Measurements from ENCODE around the gene RARB.

Gene RARB

DNA sequence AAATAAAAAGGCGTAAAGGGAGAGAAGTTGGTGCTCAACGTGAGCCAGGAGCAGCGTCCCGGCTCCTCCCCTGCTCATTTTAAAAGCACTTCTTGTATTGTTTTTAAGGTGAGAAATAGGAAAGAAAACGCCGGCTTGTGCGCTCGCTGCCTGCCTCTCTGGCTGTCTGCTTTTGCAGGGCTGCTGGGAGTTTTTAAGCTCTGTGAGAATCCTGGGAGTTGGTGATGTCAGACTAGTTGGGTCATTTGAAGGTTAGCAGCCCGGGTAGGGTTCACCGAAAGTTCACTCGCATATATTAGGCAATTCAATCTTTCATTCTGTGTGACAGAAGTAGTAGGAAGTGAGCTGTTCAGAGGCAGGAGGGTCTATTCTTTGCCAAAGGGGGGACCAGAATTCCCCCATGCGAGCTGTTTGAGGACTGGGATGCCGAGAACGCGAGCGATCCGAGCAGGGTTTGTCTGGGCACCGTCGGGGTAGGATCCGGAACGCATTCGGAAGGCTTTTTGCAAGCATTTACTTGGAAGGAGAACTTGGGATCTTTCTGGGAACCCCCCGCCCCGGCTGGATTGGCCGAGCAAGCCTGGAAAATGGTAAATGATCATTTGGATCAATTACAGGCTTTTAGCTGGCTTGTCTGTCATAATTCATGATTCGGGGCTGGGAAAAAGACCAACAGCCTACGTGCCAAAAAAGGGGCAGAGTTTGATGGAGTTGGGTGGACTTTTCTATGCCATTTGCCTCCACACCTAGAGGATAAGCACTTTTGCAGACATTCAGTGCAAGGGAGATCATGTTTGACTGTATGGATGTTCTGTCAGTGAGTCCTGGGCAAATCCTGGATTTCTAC lies at the start of gene RARB:
TSS of gene RARB (plus strand) at position 322 of the 847 bp plus-strand sequence. CDS start at position 791, 469 bp downstream.
- DNase-seq (ENCODE audit: low read depth), result peak; percentile 97
- peak within 1 kb of the TSS; percentile 100 for H3K4me3 ChIP-seq (ENCODE audit: low read length)
- TF ChIP-seq, protein P1, sequence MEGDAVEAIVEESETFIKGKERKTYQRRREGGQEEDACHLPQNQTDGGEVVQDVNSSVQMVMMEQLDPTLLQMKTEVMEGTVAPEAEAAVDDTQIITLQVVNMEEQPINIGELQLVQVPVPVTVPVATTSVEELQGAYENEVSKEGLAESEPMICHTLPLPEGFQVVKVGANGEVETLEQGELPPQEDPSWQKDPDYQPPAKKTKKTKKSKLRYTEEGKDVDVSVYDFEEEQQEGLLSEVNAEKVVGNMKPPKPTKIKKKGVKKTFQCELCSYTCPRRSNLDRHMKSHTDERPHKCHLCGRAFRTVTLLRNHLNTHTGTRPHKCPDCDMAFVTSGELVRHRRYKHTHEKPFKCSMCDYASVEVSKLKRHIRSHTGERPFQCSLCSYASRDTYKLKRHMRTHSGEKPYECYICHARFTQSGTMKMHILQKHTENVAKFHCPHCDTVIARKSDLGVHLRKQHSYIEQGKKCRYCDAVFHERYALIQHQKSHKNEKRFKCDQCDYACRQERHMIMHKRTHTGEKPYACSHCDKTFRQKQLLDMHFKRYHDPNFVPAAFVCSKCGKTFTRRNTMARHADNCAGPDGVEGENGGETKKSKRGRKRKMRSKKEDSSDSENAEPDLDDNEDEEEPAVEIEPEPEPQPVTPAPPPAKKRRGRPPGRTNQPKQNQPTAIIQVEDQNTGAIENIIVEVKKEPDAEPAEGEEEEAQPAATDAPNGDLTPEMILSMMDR (conservative IDR thresholded peaks at IDR 0.05; ENCODE audit: low read depth, low read length), result no peak

DNA sequence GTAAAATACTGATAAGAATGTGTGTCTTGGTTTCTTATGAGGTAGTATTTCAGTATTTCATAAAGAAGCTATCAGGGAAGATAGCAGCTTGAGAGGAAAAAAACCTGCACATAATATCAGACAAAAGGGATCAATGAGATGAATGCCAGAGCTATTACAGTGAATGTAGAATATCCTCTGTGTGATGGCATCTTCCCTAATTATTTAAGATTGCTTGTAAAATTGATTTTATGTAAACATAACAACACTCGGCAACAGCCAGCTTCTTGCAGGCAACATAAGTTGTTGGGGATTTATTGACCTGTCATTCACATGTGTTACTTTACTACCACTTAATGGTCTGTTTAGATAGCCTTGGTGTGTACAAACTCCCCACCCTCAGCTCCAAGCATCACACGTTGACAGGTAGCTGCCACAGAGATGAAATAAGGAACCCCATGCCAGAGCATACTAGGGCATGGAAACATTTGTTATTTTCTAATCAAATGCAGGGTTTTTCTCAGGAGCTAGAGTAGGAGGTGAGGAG lies 49.2 kb upstream of the RARB start:
- TF ChIP-seq, protein P1 (conservative IDR thresholded peaks at IDR 0.05; ENCODE audit: low read depth, low read length), result no peak
- no peak for DNase-seq (ENCODE audit: low read depth)
- no peak overlapping the region for H3K4me3 ChIP-seq (ENCODE audit: low read length)

DNA sequence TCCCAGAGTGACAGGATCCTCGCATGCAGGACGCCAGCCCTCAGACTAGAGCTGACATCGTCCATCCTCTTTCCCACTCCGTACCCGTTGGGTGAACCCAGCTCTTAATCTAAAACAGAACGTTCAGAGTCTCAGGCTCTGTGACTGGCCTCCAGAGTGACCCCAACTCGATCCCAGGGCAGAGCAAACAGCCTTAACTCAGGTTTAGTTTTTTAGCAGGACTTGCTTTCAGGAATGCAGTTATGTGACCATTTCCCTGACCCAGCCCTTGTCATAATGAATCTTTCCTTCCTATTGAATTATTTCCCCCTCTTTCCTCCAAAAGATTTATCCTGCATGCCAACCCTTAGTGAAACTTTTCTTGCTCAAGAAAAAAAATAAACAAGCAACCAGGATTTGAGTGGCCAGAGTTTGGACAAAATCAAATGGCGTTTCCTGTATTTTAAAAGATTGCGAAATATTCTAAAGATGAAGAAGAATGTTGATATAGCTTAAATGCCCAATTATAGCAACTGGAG lies 47.8 kb upstream of the RARB start:
- no peak overlapping the region for H3K4me3 ChIP-seq (ENCODE audit: low read length)
- TF ChIP-seq, protein P1 (conservative IDR thresholded peaks at IDR 0.05; ENCODE audit: low read depth, low read length), result no peak
- DNase-seq (ENCODE audit: low read depth), result no peak

DNA sequence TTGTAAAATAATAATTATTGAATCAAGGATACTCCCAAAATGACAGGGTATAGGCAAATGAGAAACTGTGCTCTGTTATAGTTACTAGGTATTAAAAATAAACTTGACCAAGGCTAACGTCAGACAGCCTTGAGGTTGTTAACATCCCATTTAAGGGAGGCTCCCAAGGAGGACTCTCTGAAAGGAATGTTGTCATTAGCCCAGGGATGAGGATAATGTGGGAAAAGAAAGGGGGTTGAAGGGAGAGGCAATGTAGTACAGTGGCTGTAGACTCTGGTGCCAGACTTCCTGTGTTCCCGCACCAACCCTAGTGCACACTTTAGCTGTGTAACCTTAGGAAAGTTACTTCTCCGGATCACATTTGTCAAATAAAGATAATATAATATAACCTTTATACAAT lies 47.0 kb upstream of the RARB start:
- TF ChIP-seq, protein P1 (conservative IDR thresholded peaks at IDR 0.05; ENCODE audit: low read depth, low read length), result no peak
- H3K4me3 ChIP-seq (ENCODE audit: low read length), result no peak overlapping the region
- DNase-seq (ENCODE audit: low read depth), result no peak

DNA sequence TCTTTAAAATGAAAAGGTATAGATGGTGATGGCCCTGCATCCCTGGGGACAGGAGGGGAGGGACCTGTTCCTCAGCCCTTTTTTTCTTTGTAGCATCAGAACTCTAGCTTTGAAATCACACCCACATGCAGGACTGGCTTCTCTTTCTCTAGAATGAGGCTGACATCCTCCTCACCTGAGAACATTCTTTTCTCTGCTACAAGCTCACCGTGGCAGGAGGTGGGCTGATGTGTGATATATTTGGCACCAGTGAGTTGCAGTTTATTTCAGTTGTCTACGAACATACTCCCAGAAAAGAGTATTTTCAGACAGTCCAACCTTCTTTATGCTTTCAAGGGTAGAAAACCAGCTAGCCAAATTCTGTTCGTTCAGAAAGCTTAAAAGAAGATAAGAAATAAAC lies 43.6 kb upstream of the RARB start:
- H3K4me3 ChIP-seq (ENCODE audit: low read length), result no peak overlapping the region
- no peak for DNase-seq (ENCODE audit: low read depth)
- TF ChIP-seq, protein P1 (conservative IDR thresholded peaks at IDR 0.05; ENCODE audit: low read depth, low read length), result no peak

DNA sequence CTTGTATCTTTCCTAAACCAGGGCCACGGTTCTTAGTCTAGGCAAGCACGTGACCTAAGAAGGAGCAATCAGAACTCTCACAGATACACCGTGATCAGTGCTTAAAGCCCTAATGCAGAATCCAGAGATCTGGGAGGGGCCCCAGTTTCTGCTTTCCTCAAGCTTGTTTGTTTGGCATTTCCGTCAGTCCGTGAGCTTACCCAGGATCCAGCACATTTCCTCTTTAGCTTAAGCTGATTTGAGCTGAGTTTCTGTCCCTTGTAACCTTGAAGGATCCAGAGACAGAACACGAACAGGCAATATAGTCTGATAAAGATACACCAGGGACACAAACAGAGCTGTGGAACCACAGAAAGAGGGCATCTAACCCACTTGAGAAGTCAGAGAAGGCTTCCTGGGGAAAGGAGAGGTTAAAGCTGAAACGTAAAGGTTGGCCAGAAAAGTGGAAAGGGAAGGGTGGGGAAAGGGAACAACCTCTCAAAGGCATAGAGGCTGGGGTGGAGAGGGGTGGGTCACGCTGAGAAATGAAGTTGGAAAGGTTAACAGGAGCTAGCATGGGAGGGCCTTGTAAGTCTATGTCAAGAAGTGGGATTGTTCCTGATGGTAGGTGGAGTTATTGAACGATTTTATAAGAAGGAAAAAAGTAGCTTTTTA lies 42.1 kb upstream of the RARB start:
- TF ChIP-seq, protein P1 (conservative IDR thresholded peaks at IDR 0.05; ENCODE audit: low read depth, low read length), result no peak
- H3K4me3 ChIP-seq (ENCODE audit: low read length), result no peak overlapping the region
- DNase-seq (ENCODE audit: low read depth), result no peak
